Neutrophil (primary cell): ENCODE measurements around the gene CYP27B1.

Experiments used
- H3K27ac ChIP-seq: fragments of 200-600 bp; sonication (generic); 2 replicates; pipeline ENCODE4 v1.5.1; 2016; ENCODE audit warnings: mild to moderate bottlenecking, moderate library complexity
- H3K27me3 ChIP-seq: fragments of 200-600 bp; sonication (generic); 2 replicates; pipeline ENCODE4 v1.6.0; 2016; ENCODE audit warnings: mild to moderate bottlenecking
- H3K36me3 ChIP-seq: fragments of 200-600 bp; sonication (generic); 2 replicates; pipeline ENCODE4 v1.5.1; 2017
- H3K4me1 ChIP-seq, 2 experiments: fragments of 200-600 bp in 1 of 2; sonication (generic) in 1 of 2; 1 replicate in 1 of 2; 2 replicates in 1 of 2; pipeline versions ENCODE4 v1.5.1 to v1.6.1; 2013 to 2016; ENCODE audit warnings: low read depth in 1 of 2, low read length in 1 of 2, mild to moderate bottlenecking in 1 of 2, moderate library complexity in 1 of 2; ENCODE audit not compliant: control insufficient read depth in 1 of 2, insufficient read depth in 1 of 2
- H3K4me3 ChIP-seq, 2 experiments: fragments of 200-600 bp in 1 of 2; sonication (generic) in 1 of 2; 1 replicate in 1 of 2; 2 replicates in 1 of 2; pipeline ENCODE4 v1.5.1; 2013 to 2016; ENCODE audit warnings: low read depth in 1 of 2, low read length in 1 of 2, mild to moderate bottlenecking in 1 of 2, moderate library complexity in 1 of 2
- H3K9me3 ChIP-seq: fragments of 200-600 bp; sonication (generic); 2 replicates; pipeline ENCODE4 v1.5.1; 2016
- CTCF ChIP-seq: fragments of 200-600 bp; sonication (generic); IDR thresholded peaks from 2 replicates; pipeline ENCODE4 v1.5.1; 2016; ENCODE audit warnings: antibody characterized with exemption

The CYP27B1 gene

GRCh38 chr12:57779736-57780135 is 12.9 kb upstream of the CYP27B1 start:
- Histone ChIP-seq H3K27me3 (no peaks in the 10 kb centered on the region), H3K36me3 (no peaks in the 10 kb centered on the region), H3K27ac (no peak overlapping the region), H3K4me3 (no peak overlapping the region), H3K4me1 (peaks cover 26 to 30% of the 10 kb centered on the region in 2 experiments), H3K9me3 (no peaks in the 10 kb centered on the region)
- TF ChIP-seq CTCF = no peak

- Histone ChIP-seq H3K36me3 (no peaks in the 10 kb centered on the region), H3K4me1 (peaks cover 22 to 26% of the 10 kb centered on the region in 2 experiments), H3K27ac (no peak overlapping the region), H3K27me3 (peaks cover 6% of the 10 kb centered on the region), H3K9me3 (no peaks in the 10 kb centered on the region), H3K4me3 (no peak overlapping the region)
- TF ChIP-seq CTCF = no peak
Measured at GRCh38 chr12:57777911-57778310, 11.0 kb upstream of the CYP27B1 start.

- H3K4me3 ChIP-seq = no peak overlapping the region
- no peak for TF ChIP-seq CTCF
- peaks cover 25 to 28% of the 10 kb centered on the region in 2 experiments for H3K4me1 ChIP-seq
- H3K36me3 ChIP-seq = no peaks in the 10 kb centered on the region
- no peak overlapping the region for H3K27ac ChIP-seq
- peaks cover 9% of the 10 kb centered on the region for H3K27me3 ChIP-seq
- H3K9me3 ChIP-seq = no peaks in the 10 kb centered on the region
Measured at GRCh38 chr12:57777367-57777766, 10.5 kb upstream of the CYP27B1 start.

GRCh38 chr12:57776247-57776587 is 9.3 kb upstream of the CYP27B1 start:
- Histone ChIP-seq H3K27me3 (peaks cover 9% of the 10 kb centered on the region), H3K4me3 (no peak overlapping the region), H3K27ac (no peak overlapping the region), H3K4me1 (peaks cover 21 to 28% of the 10 kb centered on the region in 2 experiments), H3K36me3 (no peaks in the 10 kb centered on the region), H3K9me3 (no peaks in the 10 kb centered on the region)
- no peak for TF ChIP-seq CTCF

GRCh38 chr12:57775563-57776246 is 8.8 kb upstream of the CYP27B1 start:
- Histone ChIP-seq H3K27ac (no peak overlapping the region), H3K9me3 (no peaks in the 10 kb centered on the region), H3K36me3 (no peaks in the 10 kb centered on the region), H3K4me1 (peaks cover 16 to 24% of the 10 kb centered on the region in 2 experiments), H3K27me3 (peaks cover 9% of the 10 kb centered on the region), H3K4me3 (no peak overlapping the region)
- TF ChIP-seq CTCF = no peak
